Measurements from ENCODE around the gene TSC22D3.
"Not testable (repeated sequence)": the region's sequence is repeated elsewhere in the genome, so short reads cannot be mapped to it uniquely, and the experiment has no call there.

The TSC22D3 gene

DNA sequence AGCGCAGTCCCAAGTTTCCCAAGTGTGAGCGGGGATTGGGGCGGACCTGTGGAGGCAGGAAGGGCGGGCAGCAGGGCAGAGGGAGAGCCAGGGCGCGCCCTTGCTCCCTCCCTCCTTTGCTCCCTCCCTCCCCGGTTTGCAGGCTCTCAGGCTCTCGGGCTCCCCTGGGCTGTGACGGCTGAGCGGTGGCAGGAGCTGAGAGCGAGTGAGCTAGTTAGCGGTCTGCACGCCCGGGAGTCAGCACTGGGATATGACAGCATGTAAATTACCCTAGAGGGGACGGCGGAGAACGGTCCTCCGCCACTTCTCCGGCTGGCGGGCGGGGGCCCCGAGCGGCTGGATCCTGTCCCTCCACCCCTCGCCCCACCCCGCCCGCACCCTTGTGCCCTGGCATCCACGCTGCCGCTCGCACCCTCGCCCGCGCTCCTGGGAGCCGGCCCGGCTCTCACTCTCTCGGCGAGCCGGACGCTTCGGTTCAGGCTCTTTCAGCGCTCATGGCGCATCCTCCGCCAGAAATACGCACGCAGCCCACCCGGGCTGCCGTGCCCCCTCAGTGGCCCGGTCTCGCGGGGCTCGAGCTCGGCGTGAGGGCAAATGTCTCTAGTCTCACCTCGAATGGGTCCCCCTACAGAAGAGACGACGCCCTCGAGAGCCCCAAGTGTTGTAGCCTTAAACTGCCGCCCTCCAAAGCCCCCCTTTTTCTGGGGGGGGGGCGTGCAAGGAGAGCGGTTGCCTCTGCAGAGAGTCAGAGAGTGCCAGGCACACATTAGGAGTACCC lies at the start of gene TSC22D3:
TSS of gene TSC22D3 (minus strand) at position 54 of the 778 bp plus-strand sequence. CDS start 368 bp downstream, outside the sequence.
- DNase-seq, result peak; percentile 49

DNA sequence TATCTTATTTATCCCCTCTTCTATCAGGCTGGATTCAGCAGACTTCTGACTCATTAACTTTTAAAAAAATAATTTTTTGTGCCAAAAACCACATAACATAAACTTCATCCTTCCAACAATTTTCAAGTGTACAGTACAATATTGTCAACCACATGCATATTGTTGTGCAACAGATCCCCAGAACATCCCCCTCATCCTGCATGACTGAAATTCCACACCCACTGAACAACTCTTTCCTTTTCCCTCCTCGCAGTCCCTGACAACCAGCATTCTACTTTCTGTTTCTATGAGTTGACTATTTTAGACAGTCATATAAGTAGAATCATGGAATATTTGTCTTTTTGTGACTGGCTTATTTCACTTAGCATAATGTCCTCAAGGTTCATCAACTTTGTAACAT lies 47.9 kb upstream of the TSC22D3 start:
- no peak for DNase-seq

DNA sequence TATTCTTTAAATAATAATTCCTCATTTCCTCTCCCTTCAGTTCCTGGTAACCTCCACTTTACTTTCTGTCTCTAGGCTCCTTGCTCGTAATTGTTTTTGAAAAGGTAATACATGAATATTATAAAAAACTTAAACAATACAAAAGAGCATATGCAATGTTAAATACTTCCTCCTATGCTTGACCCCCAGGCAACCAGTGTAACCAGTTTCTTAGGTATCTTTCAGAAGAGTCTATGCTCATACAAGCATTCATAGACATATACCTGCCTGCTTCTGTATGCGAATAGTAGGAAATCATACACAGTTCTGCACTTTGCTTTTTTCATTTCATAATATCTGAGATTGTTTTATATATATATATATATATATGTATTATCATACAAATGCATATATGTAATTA lies 47.5 kb upstream of the TSC22D3 start:
- no peak for DNase-seq

DNA sequence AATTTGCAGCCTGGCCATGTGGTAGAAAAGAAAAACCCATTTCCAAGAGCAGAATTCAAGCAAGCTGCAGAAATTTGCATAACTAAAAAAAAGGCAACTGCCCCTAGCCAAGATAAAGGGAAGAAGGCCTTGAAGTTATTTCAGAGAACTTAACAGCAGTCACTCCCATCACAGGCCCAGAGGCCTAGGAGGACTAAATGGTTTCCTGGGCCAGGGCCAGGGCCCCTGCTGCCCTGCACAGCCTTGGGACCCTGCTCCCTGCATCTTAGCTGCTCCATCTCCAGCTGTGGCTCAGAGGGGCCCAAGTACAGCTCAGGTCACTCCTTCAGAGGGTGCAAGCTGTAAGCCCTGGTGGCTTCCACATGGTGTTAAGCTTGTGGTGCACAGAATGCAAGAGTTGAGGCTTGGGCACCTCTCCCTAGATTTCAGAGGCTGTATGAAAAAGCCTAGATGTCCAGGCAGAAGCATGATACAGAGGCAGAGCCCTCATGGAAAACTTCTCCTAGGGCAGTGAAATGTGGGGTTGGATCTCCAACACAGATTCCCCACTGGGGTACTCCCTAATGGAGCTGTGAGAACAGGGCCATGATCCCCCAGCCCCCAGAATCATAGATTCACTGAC lies 43.4 kb upstream of the TSC22D3 start:
- no peak for DNase-seq

DNA sequence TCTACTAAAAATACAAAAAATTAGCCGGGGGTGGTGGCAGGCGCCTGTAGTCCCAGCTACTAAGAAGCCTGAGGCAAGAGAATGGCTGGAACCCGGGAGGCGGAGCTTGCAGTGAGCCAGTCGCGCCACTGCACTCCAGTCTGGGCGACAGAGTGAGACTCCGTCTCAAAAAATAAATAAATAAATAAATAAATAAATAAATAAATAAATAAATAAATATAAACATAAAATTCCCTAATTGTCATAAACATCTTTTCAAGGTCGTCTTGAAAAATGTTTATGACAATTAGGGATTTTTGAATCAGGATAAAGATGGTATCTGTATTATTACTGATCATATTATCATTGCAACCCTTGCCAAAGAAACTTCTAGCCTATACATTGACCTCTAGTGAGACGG lies 34.5 kb upstream of the TSC22D3 start:
- DNase-seq, result not testable (repeated sequence)

DNA sequence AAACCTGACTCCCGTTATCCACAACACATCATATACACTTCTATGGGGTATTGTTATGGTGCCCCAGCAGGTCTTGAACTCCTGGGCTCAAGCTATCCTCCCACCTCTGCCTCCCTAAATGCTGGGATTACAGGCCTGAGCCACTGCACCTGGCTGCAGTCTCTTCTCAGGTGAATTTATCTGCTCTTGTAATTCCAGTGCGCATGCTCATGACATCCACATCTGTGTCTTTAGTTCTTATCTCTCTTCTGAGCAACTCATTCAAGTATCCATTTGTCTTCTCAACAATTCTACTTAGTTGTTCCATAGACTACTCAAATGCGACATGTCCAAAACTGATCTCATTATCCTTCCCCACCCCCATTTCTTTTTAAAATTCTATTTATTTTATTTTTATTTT lies 29.6 kb upstream of the TSC22D3 start:
- no peak for DNase-seq

DNA sequence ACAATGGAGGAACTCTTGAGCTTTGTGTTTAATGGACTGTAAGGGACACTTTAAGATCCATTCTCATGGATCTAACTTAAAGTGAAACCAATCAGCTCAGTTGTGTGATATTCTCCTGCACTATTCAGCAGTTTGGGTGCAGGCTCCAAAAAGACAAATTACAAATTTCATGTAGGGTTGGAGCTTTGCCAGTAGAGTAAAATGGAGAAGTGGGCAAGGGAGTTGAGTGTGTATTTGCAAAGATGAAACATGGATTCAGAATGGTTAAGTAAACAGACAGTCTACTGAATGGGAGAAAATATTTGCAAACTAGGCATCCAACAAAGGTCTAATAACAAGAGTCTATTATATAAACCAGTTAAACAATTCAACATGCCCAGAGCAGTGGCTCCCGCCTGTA lies 28.8 kb upstream of the TSC22D3 start:
- no peak for DNase-seq

DNA sequence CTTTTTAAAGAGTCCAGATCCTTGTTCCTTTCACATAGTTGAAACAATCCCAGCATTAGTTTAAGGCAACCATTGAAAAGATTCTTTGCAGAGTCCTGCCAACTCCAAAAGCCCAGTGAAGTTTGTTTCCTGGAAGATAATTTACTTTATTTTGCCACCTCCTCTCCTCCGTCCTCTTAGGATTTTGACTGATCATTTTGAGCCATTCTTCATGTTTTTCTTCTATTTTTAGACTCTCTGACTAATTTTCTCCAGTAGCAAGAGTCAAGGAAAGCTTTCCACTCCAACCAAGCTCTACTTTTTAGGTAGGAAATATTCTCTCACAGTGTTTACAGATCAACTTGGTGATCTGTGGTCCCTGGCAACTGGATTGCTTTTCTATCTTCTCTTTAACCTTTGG lies 12.2 kb upstream of the TSC22D3 start:
- no peak for DNase-seq

DNA sequence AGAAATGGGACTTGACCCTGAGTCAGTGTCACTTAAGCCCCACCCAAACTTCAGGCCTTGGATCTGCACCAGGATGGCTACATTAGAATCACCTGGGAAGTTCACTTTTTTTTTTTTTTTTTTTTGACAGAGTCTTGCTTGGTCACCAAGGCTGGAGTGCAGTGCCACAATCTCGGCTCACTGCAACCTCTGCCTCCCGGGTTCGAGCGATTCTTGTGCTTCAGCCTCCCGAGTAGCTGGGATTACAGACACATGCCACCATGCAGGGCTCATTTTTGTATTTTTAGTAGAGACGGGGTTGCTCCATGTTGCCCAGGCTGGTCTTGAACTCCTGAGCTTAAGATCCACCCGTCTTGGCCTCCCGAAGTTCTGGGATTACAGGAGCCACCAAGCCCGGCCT lies 4.9 kb upstream of the TSC22D3 start:
- no peak for DNase-seq

DNA sequence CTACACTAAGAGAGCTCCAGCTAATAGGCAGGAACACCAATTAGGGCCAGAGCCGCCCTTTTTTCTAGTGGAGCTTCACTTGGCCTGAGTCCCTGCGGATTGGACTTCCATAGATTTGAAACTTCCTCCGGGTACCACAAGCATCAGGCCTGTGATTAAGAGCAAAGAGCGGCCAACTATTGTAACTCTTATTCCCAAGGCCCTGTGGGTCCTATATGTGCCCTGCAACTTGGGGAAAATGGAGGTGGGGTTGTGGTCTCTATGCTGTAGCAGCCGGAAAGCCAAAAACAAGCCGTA lies 1.9 kb upstream of the TSC22D3 start, which contains the start of gene NCBP2L:
TSS of gene NCBP2L (plus strand) at position 198 of the 297 bp plus-strand sequence. CDS start 16,488 bp downstream, outside the sequence.
- DNase-seq, result no peak

DNA sequence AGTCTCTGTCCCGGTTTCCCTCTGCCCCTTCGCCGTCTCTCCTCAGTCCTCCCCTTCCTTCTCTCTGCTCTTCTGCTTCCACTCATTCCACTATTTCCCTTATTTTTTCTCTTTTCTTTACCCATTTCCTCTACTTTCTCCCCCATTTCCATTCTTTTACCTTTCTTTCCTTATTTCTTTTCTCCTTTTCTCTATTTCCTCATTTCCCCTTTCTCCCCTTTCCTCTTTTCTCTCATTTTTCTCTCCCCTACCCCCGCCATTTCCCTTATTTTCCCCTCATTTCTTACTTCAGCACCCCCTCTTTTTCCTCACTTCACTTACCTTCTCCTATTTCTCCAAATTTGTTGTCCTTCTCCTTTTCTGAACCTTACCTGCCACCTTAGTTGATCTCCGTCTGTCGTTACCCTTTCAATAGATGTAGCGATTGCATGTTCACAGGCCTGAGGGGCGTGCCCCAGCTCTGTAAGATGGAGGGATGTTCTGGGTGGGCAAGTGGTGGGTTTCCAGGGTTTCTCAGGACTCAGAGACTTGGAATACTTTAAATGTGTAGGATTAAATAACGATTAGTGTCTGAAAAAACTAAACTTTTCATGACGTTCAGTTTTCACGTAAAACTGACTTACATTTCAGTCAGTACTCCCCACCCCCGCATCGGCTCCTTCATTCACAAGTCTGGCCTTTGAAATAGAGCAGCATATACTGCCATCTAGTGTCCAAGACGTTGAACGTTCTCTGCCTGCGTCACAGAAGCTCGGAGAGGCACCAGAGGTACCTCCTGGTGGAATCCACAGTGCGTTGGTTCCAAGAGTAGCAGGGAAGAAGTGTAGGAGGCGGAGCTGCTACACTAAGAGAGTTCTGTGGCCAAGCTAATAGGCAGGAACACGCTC lies 1.3 kb upstream of the TSC22D3 start:
- DNase-seq, result peak; percentile 85

DNA sequence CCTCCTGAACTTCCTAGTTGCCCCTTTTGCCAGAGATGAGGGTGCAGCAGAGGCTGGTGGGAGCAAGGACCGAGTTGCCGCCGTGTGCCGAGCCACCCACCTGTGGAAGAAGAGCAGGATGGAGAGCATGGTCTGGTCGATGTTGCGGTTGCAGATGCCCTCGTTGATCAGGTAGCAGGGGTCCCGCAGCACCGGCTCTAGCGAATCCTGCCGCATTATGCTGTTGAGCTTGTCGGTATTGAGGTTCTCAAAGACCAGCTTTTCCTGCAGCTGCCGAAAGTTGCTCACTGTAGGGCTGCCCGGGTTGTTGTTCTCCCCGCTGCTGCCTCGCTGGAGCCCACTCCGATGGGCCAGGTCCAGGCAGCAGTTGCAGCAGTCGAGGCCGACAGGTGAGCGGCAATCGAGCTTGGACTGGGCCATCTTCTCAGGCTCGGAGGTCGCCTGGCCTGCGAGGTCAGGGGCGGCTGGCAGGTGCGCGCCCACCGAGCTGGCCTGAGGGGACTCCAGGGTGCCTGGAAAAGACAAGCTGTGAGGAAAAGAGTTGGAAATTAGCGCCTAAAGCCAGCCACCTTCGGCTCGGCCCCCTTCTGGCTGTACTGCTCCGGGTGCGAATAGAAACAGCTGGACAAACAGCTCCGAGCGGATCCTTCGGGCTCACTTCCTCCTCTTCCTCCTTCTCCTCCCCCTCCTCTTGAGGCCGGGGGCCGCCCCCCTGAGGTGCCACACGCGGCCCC lies 420 bp downstream of the TSC22D3 start:
- no peak for DNase-seq

DNA sequence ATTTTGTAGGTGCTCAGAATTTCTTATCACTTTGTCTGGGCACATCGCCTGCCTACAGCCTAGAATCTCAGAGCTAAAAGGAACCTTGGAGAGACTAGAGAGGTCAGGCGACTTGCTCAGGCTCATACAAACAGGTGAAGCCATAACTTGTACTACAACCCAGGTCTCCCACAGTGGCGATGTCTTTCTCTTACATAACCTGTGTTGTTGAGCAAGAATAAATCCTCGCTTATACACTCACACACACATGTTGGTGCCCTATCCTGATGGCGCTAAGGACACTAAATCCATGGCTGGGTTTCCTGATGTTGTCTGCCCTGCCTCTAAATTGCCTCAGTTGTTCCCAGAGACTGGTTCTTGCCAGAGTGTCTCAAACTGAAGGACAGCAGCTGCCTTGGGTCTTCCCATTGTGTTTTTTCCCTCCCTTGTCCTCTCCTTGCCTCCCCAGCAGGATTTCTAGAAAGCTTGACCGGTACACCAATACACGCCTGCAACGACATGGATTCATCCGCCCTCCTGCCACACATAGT lies 1.6 kb downstream of the TSC22D3 start:
- no peak for DNase-seq

DNA sequence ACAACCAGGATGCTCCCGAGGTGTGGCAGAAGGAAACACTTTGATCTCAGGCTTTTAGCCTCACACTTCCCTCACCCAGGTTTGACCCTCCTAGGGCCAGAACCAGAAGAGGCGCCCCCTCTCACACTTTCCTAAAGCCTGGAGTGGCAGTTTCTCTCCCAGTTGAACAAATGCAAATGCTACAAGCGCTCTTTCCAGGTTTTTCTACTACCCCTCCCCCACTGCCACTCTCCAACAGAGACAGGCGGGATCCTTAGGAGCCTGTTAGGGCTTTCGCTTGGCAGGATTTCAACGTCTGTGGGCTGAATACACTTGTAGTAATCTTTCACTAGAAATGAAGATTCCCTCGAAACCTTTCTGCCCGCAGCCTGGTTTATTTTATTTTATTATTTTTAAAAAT lies 2.4 kb downstream of the TSC22D3 start:
- no peak for DNase-seq

DNA sequence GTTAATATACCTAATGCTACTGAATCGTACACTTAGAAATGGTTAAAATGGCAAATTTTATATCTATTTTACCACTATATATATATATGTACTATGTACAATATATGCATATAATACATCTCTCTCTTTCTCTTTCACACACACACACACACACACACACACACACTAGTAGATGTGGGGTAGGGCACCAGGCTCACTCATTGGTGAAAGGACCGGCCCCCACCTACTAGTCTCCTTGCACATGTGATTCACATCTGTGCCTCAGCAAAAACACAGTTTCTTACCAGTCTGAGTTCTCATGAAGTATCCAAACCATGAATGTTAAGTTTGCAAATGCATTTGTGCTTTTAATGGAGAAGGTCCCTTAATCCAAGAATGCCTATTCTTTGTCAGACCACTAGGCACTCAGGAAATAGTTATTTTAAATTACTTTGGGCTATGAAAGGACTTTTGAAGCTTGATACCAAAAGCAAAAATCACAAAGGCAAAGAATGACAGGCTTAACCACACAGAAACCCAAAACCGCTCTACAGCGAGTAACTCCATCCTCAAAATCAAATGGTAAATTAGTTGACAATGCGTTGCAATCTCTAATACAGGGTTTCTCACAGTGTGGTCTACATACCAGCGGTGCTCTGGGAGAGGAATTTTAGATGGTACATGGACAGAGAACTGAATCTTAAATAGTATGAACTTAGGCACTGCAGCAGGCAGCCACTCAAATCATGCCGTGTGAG lies 5.8 kb downstream of the TSC22D3 start:
- DNase-seq, result no peak

DNA sequence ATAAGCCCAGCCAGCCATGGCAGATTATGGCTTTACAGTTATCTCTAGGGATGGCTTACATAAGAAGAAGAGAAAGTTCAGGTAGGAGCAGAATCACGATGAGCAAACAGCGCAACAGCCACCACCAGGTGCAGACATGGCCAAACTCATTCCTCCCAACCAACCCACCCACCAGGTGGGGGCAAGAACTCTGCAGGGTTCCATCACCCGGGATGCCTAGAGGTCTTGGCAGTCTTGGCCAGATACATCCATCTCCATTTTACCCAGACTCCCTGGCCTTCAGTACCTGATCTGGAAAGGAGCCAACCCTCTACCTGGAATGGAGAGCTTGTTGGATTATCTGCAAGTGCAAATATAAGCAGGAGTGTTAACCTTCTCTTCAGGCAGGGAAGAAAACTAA lies 7.5 kb downstream of the TSC22D3 start:
- no peak for DNase-seq

DNA sequence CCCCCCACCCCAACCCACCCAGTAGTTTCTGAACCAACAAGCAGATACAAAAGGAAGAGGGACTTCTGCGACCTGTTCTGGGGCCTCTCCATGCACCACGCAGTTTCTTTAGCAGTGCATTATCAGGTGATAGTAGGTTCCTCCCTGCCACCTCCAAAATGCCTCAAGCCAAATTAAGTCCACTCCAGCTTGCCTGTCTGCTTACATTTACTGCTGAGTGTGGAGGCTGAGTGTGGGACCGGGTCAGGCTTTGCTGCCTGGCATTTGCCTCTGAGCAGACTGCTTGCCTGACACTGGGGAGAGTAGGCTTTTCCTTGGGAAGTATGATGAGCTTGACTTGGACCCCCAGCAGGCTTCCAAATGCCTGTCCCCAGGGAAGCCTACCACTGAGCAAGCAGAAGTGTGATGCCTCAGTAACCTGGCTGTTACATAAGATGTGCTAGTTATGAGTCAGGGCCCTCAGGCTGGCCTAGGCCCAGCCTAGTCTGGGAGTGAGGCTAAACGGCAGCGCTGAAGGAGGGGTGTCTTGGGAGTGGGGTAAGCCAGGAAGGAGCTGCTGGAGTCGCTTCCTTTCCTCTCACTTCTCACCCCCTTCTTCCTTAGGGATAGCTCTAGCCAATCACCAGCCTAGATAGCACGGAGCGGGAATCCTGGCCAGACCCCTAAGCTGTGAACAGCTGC lies 9.0 kb downstream of the TSC22D3 start:
- no peak for DNase-seq

DNA sequence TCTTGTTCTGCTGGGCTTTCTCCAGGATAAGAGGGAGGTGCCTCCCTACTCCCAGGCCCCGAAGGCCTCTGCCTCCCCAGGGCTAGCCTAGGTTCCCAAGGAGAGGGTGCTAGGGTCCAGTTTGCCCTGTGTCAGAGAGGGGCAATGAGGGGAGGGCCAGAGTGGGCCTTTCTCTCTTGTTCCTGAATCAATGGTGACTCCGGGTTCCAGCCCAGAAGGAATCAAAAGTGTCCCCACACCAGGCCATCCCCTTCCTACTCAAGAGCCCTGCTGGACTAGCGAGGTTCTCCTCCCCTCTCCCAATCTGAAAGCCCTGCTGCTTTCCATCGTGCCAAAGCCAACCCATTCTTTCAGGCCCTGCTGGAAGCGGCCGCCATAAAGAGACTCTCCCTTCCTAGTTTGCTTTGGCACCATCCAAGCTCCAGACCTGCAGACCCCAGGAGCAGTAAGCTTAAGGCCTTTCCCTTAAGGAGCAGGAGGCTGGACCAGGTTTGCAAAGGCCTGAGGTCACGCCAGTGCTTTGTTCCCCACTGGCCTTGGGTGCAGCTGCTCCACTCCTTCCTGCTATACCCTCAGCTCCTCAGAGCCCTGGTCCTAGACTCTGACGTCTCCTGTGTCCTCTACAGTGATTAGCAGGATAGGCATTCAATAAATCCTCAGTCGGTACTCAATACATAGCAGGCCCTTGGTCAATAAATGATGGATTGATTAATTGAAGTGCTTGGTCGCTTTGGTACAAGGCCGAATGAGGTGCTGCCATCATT lies 10.6 kb downstream of the TSC22D3 start:
- no peak for DNase-seq

DNA sequence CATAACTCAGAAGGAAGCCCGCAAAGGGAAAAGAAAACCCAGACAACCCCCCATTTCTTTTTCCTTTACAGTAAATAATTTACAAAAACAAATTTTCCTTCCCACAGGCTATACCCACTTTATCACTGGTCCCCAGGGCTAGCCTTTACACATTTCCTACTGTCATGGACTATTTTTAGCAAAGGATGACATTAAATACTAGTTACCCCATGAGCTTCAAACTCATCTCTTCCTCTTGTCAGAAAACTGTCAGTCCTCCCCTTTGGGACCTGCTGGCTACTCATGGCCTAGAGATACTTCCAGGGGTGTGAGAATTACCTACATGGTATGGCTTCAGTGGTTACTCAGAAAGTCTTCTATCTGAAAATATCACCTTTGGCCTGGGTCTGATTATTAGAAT lies 11.9 kb downstream of the TSC22D3 start:
- DNase-seq, result no peak

DNA sequence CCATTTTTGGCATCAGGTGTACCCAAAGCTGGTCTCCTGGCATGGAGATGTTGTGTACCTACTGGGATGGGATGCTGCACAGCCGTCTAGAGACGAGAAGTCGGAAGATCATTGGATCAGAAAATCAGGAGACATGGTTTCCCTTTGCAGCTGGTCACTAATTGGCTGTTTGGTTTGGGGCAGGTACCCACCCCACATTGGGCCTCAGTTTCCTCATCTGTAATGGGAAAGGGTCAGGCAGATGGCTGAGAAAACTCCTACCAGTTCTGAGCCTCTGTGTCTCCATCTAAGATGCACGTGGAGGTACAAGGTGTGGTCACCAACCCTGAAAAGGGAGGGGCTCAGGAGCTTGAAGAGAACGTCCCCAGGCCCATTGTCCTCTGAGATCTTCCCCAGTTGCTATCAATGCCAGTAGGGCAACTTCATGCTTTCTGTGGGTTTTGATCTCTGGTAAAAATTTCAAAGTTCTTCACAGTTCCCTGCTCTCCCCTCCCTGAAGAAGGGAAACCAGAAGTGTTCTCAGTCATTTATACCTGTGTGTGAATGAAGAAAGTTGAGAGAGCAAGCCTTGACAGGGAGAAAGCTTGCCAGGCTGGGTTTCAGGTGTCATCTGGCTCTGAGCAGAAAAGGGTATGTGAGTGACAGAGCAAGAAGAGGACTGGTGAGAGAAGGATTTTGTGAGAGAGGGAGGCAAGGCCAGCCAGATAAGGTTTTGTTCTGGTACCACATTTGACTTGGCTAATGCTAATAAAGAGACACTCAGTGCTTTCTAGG lies 15.1 kb downstream of the TSC22D3 start:
- no peak for DNase-seq
